SU-DHL-6 (cell line): ENCODE results near the gene MAML3.

ENCODE experiments used
- H2AFZ ChIP-seq: fragments of 200-600 bp; sonication (generic); 2 replicates; pipeline ENCODE4 v1.6.1; 2014; ENCODE audit warnings: low read depth, mild to moderate bottlenecking, moderate library complexity, mixed read lengths, antibody characterized with exemption, low read length; ENCODE audit not compliant: severe bottlenecking
- H3F3A ChIP-seq: fragments of 200-600 bp; shearing (Covaris generic); 2 replicates; pipeline ENCODE4 v1.6.0; 2016; ENCODE audit warnings: antibody characterized with exemption, mild to moderate bottlenecking; ENCODE audit not compliant: insufficient read depth
- H3K27ac ChIP-seq: fragments of 200-600 bp; sonication (generic); 2 replicates; pipeline ENCODE4 v1.5.1; 2016; ENCODE audit warnings: low read depth, mild to moderate bottlenecking, low read length, moderate library complexity, mixed read lengths
- H3K27me3 ChIP-seq: fragments of 200-600 bp; sonication (generic), shearing (Covaris generic); 2 replicates; pipeline ENCODE4 v1.6.0; 2014; ENCODE audit warnings: mild to moderate bottlenecking, low read length
- H3K36me3 ChIP-seq: fragments of 200-600 bp; sonication (generic); 2 replicates; pipeline ENCODE4 v1.6.1; 2014; ENCODE audit warnings: mild to moderate bottlenecking, low read length, mixed read lengths
- H3K4me2 ChIP-seq: fragments of 300-600, 200-600 bp; shearing (Covaris generic), sonication (generic); 2 replicates; pipeline ENCODE4 v1.6.0; 2014; ENCODE audit warnings: low read length, low read depth, mild to moderate bottlenecking; ENCODE audit not compliant: poor library complexity, severe bottlenecking
- H3K4me3 ChIP-seq: fragments of 200-600 bp; sonication (generic); 2 replicates; pipeline ENCODE4 v1.5.1; 2014; ENCODE audit warnings: antibody characterized with exemption, low read length, mild to moderate bottlenecking, mixed read lengths; ENCODE audit not compliant: insufficient read depth, poor library complexity, severe bottlenecking
- H3K79me2 ChIP-seq: fragments of 200-600 bp; sonication (generic); 2 replicates; pipeline ENCODE4 v1.6.1; 2014; ENCODE audit warnings: mild to moderate bottlenecking, low read length, moderate library complexity; ENCODE audit not compliant: insufficient read depth
- H3K9ac ChIP-seq: fragments of 200-600 bp; sonication (generic); 2 replicates; pipeline ENCODE4 v1.7.0; 2014; ENCODE audit warnings: mild to moderate bottlenecking, low read length
- H3K9me2 ChIP-seq: fragments of 200-600 bp; sonication (generic); replicated peaks from 2 replicates; pipeline ENCODE4 v1.6.1; 2014; ENCODE audit warnings: low read length; ENCODE audit not compliant: insufficient read depth
- H3K9me3 ChIP-seq: fragments of 200-600 bp; sonication (generic); 2 replicates; pipeline ENCODE4 v1.6.1; 2014; ENCODE audit warnings: low read length, mixed read lengths; ENCODE audit not compliant: insufficient read depth
- H4K20me1 ChIP-seq: fragments of 200-600 bp; sonication (generic); 2 replicates; pipeline ENCODE4 v1.6.1; 2014; ENCODE audit warnings: low read depth, mild to moderate bottlenecking, antibody characterized with exemption, low read length, moderate library complexity, mixed read lengths
- CTCF ChIP-seq: fragments of 200-600 bp; sonication (generic); IDR thresholded peaks from one replicate; pipeline ENCODE4 v1.5.1; 2017; ENCODE audit warnings: antibody characterized with exemption, mild to moderate bottlenecking, low read length, moderate library complexity; ENCODE audit not compliant: insufficient read depth, poor library complexity, severe bottlenecking
- EZH2phosphoT487 ChIP-seq: fragments of 200-600 bp; sonication (generic), shearing (Covaris generic); conservative IDR thresholded peaks from 2 replicates; pipeline ENCODE4 v1.6.1; 2018; ENCODE audit warnings: mild to moderate bottlenecking, antibody characterized with exemption, low read length, moderate library complexity, mixed read lengths

The MAML3 gene

GRCh38 chr4:139957986-139958738, 195.8 kb downstream of the MAML3 start:
- H4K20me1 ChIP-seq = no peaks in the 10 kb centered on the region
- H3F3A ChIP-seq = no peaks in the 10 kb centered on the region
- no peak for TF ChIP-seq CTCF
- TF ChIP-seq EZH2phosphoT487 = no peak
- no peak overlapping the region for H3K27ac ChIP-seq
- no peak overlapping the region for H3K4me3 ChIP-seq
- H3K79me2 ChIP-seq = no peaks in the 10 kb centered on the region
- H3K27me3 ChIP-seq = no peaks in the 10 kb centered on the region
- no peak overlapping the region for H3K9ac ChIP-seq
- H3K36me3 ChIP-seq = no peaks in the 10 kb centered on the region
- no peaks in the 10 kb centered on the region for H3K9me3 ChIP-seq
- H3K4me2 ChIP-seq = no peak overlapping the region
- no peak overlapping the region for H2AFZ ChIP-seq
- H3K9me2 ChIP-seq = no peaks in the 10 kb centered on the region

GRCh38 chr4:139957065-139957464, 196.9 kb downstream of the MAML3 start:
- Histone ChIP-seq H3K4me3 (no peak overlapping the region), H3K27ac (no peak overlapping the region), H3K9me3 (no peaks in the 10 kb centered on the region), H3K4me2 (no peak overlapping the region), H4K20me1 (no peaks in the 10 kb centered on the region), H3K27me3 (no peaks in the 10 kb centered on the region), H2AFZ (no peak overlapping the region), H3K79me2 (no peaks in the 10 kb centered on the region), H3K9me2 (no peaks in the 10 kb centered on the region), H3K36me3 (no peaks in the 10 kb centered on the region), H3F3A (no peaks in the 10 kb centered on the region), H3K9ac (no peak overlapping the region)
- TF ChIP-seq EZH2phosphoT487 (no peak), CTCF (no peak)

GRCh38 chr4:139956507-139957017, 197.4 kb downstream of the MAML3 start:
- H2AFZ ChIP-seq = no peak overlapping the region
- H3K4me3 ChIP-seq = no peak overlapping the region
- no peaks in the 10 kb centered on the region for H3K79me2 ChIP-seq
- H3F3A ChIP-seq = no peaks in the 10 kb centered on the region
- no peaks in the 10 kb centered on the region for H3K27me3 ChIP-seq
- TF ChIP-seq CTCF (no peak), EZH2phosphoT487 (no peak)
- no peak overlapping the region for H3K9ac ChIP-seq
- H3K4me2 ChIP-seq = no peak overlapping the region
- no peaks in the 10 kb centered on the region for H3K9me3 ChIP-seq
- no peaks in the 10 kb centered on the region for H4K20me1 ChIP-seq
- no peak overlapping the region for H3K27ac ChIP-seq
- H3K9me2 ChIP-seq = no peaks in the 10 kb centered on the region
- H3K36me3 ChIP-seq = no peaks in the 10 kb centered on the region
